Measurements from ENCODE around the gene CD151. TPM values are rescaled to one million over a fixed set of nuclear protein-coding genes. Genes with fewer than 3 reads are reported as not detected.
A peak's percentile ranks its signal among the peaks of the same experiment; 100 is the strongest.

The CD151 gene
- polyA plus RNA-seq, 1 donor from 2014 or later = 13.8 TPM

DNA sequence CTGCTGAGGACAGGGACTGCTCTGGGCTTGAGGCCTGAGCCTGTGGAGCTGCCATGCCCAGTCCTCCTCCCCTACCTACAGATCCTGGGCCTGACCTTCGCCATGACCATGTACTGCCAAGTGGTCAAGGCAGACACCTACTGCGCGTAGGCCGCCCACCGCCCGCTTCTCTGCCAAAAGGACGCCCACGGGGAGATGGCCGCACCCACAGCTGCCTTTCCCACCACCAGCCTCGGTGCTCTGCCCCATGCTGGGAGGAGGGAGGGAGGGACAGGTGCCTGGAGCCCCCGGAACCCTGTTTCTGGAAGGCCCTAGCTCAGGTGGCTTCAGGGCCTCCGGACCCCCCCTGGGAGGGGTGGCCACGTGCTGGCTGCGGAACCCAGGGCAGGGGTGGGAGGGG, 33.7 kb downstream of the CD151 start:
- Mint-ChIP-seq H3K27ac (no peak overlapping the region), H3K27me3 (no peaks in the 10 kb centered on the region), H3K4me1 (no peaks in the 10 kb centered on the region), H3K36me3 (no peaks in the 10 kb centered on the region), H3K9me3 (no peaks in the 10 kb centered on the region), H3K4me3 (no peak overlapping the region)

DNA sequence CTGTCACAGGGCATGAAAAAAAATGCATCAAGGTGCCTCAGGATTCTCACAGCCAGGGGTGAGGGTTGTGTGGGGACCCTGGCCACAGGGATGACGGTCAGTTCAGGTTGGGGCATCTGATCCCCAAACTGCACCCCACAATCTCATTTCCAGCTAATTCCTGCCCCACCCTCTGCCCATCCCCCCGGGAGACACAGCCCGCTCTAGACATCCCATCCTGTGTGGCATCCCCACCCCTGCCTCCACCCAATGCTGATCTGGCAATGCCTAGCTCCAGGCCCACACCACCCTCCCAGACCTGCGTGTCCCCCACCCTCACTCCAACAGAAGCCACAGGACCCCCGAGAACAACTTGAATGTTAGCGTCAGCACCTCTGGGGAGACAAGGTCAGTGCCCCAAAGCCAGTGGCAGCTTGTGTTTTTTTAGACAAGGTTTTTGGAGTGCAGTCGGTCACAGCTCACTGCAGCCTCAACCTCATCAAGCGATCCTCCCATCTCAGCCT, 35.2 kb downstream of the CD151 start:
- H3K36me3 Mint-ChIP-seq = no peaks in the 10 kb centered on the region
- no peaks in the 10 kb centered on the region for H3K27me3 Mint-ChIP-seq
- no peak overlapping the region for H3K4me3 Mint-ChIP-seq
- no peaks in the 10 kb centered on the region for H3K4me1 Mint-ChIP-seq
- no peaks in the 10 kb centered on the region for H3K9me3 Mint-ChIP-seq
- H3K27ac Mint-ChIP-seq = no peak overlapping the region

DNA sequence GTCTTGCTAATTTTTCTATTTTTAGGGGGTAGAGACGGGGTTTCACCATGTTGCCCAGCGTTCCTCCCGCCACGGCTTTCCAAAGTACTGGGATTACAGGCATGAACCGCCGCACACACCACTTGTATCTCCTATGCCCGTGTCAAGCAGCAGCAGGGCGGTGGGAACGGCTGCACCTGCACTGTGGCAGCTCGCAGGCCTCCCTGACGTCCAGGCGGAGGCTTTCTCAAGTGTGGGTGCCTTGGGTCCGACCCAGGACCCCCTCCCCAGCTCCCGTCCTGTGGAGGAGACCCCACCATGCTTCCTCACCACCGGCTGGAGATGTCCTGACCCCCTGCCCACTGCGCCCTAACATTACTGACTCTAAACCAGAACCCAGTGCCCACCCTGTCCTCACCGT, 35.6 kb downstream of the CD151 start:
- no peaks in the 10 kb centered on the region for H3K4me1 Mint-ChIP-seq
- H3K9me3 Mint-ChIP-seq = no peaks in the 10 kb centered on the region
- H3K27me3 Mint-ChIP-seq = no peaks in the 10 kb centered on the region
- no peak overlapping the region for H3K27ac Mint-ChIP-seq
- no peak overlapping the region for H3K4me3 Mint-ChIP-seq
- H3K36me3 Mint-ChIP-seq = no peaks in the 10 kb centered on the region

DNA sequence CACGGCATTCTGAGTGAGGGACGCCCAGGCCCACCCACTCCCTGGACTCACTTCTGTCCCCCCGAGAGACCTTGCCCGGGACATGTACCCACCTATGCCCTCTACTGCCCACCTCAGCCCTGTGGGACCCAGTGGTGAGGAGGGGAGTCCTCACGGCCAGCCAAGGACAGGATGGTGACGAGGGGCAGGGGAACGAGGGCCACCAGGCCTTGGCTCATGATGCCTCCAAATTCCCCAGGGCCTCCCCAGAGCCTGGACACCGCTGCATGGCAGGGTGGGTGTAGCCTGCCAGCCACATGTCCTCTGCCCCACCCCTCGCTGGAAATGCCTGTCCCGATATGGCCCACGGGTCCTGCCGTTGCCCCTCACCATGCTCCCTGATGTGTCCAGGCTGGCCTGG, 36.0 kb downstream of the CD151 start:
- peaks cover under 1% of the 10 kb centered on the region for H3K36me3 Mint-ChIP-seq
- H3K4me3 Mint-ChIP-seq = no peak overlapping the region
- H3K9me3 Mint-ChIP-seq = no peaks in the 10 kb centered on the region
- H3K27ac Mint-ChIP-seq = no peak overlapping the region
- H3K4me1 Mint-ChIP-seq = peaks cover 0 to 2% (median 0%) of the 10 kb centered on the region in 3 donors
- no peaks in the 10 kb centered on the region for H3K27me3 Mint-ChIP-seq

DNA sequence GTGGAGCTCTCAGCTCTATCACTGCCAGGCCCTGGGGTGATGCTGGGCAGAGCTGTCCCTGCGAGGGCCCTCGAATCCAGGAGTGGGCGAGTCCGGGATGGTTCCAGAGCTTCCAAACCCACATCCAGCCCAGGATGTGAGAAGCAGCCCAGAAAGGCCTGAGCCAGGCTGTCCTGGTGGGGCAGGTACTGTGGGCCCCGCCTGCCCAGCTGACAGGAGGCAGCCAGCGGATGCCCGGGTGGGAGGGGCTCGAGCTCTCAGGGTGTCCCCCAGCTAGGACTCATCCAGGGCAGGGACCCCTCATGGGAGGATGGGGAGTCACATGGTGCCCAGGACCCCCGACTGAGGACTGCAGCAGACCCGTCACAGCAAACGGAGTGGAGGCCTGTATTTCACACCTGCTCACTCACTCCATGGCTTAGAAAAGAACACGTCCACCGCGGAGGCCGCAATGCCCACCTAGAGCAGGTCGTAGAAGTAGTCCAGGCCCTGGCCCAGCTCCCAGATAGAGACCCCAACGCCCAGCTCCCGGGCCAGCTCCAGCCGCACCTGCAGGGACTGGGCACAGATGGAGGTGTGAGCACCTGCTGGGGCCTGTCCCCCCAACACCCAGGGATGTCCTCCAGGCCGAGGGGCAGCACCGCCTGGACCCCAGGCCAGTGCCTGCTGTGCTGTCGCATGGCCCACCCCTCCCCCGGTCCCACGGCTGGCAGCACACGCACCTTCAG, 36.8 kb downstream of the CD151 start:
- Mint-ChIP-seq H3K4me3 (no peak overlapping the region), H3K27me3 (no peaks in the 10 kb centered on the region), H3K36me3 (peaks cover 2% of the 10 kb centered on the region), H3K27ac (no peak overlapping the region), H3K4me1 (peaks cover 0 to 2% (median 0%) of the 10 kb centered on the region in 3 donors), H3K9me3 (no peaks in the 10 kb centered on the region)

DNA sequence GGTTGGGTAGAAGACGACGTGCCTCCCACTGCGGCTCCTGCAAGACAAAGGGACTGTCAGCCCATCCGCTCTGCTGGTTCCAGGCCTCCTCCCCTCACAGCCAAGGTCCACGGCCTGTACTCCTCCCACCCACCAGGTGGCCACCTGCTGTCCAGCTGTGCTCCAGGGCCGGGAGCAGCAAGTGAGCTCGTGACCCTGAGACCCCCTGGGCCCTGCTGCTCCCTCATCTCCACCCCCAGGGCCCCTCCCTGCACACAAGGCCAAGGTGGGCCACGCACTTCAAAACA, 37.3 kb downstream of the CD151 start:
- Mint-ChIP-seq H3K27me3 (no peaks in the 10 kb centered on the region), H3K9me3 (no peaks in the 10 kb centered on the region), H3K27ac (no peak overlapping the region), H3K36me3 (peaks cover 2% of the 10 kb centered on the region), H3K4me3 (no peak overlapping the region), H3K4me1 (peaks cover 0 to 2% (median 0%) of the 10 kb centered on the region in 3 donors)

DNA sequence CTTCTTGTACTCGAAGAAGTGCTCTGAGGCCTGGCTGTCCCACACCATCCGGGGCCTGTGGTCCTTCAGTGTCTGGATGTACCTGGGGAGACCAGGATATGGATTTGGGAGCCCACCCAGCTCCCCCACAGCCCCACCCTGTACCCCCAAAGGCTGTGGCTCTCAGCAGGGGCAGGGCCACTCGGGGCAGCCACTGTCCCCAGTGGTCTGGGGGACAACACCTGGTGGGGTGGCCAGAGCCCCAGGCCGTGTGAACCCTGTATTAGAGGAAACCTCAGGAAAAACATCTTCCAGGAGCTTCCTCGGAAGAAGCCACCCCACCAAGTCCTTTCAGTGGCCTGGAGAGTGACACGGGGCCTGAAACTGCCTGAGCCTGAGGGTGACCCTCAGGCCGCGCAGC, 37.7 kb downstream of the CD151 start:
- peaks cover 0 to 2% (median 0%) of the 10 kb centered on the region in 3 donors for H3K4me1 Mint-ChIP-seq
- peaks cover 3% of the 10 kb centered on the region for H3K36me3 Mint-ChIP-seq
- H3K9me3 Mint-ChIP-seq = no peaks in the 10 kb centered on the region
- H3K4me3 Mint-ChIP-seq = no peak overlapping the region
- H3K27me3 Mint-ChIP-seq = no peaks in the 10 kb centered on the region
- no peak overlapping the region for H3K27ac Mint-ChIP-seq

DNA sequence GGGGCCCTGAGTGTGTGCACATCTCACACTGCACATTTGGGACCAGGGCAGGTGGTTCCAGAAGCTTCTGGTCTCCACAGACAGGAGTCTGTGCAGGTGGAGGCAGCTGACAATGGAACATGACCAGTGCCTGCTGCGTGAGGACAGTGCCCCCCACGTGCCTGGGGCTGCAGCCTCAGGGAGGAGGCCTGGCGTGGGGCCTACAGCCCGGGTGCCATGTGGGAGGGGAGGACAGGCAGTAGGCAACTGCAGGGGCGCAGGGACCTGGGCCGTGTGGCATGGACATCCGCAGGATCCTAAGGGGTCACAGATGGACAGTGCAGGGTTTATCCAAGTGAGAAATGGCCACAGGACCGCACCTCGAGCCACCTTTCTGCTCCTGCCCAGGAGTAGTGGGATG, 38.7 kb downstream of the CD151 start:
- no peak overlapping the region for H3K4me3 Mint-ChIP-seq
- H3K36me3 Mint-ChIP-seq = peaks cover 5% of the 10 kb centered on the region
- peaks cover 0 to 2% (median 0%) of the 10 kb centered on the region in 3 donors for H3K4me1 Mint-ChIP-seq

DNA sequence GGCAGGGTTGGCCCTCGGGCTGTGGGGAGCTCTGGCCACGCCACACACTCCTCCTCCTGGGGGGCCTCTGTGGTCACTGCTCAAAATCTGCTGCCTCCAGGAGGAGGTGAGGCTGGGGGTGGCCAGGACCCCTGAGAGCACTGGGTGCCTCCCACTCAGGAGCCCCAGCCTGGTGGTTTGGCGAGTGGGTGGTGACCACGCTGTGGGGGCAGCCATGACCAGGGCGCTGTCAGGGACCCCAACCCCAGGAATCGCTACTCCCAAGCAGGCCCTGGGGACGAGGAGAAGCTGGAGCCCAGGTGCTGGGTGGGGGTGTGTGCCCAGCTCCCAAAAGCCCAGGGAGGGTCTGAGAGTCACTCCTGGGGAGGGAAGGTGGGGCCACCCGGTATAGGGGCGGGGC, 40.0 kb downstream of the CD151 start:
- Mint-ChIP-seq H3K27ac (no peak overlapping the region), H3K4me3 (no peak overlapping the region), H3K27me3 (no peaks in the 10 kb centered on the region), H3K9me3 (no peaks in the 10 kb centered on the region), H3K36me3 (peaks cover 5% of the 10 kb centered on the region), H3K4me1 (peaks cover 0 to 2% (median 0%) of the 10 kb centered on the region in 3 donors)

More for the DNA sequence above, 38.7 kb downstream of the CD151 start:
- no peak overlapping the region for H3K27ac Mint-ChIP-seq
- no peaks in the 10 kb centered on the region for H3K9me3 Mint-ChIP-seq
- H3K27me3 Mint-ChIP-seq = no peaks in the 10 kb centered on the region

DNA sequence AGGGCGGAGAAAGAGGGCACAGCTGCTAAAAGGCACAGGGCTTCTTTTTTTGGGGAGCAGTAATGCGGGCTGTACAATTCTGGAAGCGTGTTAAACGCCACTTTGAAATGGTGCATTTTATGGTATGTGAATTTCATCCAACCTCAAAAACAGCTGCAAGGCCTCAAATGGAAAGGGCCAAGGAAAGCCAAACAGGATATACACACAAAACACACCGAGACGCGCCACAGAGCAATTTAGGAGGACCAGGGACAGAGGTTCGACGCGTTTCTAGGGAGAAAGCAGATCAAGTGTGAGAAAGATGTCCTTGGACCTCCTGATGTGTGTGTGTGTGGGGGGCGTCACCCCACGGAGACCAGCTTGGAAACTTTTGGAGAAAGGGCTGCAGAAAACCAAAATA, 41.0 kb downstream of the CD151 start:
- Mint-ChIP-seq H3K36me3 (peaks cover 5% of the 10 kb centered on the region), H3K27ac (peak overlapping the region in 1 of 3 donors; percentile 34), H3K27me3 (no peaks in the 10 kb centered on the region), H3K4me3 (no peak overlapping the region), H3K9me3 (no peaks in the 10 kb centered on the region), H3K4me1 (peaks cover 0 to 2% (median 0%) of the 10 kb centered on the region in 3 donors)

DNA sequence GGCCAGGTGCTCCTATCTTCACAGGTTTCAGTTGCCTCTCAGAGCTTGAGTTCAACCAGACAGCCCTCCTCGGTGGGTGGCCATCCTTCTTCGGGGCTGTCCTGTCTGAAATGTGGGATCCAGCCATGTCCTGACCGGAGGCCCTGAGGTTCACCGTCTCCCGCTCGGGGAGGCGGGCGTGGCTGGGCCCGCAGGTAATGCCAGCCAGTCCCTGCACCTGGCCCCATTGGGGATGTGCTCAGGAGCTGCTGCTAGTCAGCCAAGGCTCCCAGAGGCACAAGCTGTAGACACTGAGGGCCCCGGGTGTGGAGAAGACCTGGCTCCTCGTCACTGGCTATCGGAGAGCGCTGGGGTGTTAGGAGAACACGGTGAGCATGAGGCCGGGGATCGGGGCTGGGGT, 42.5 kb downstream of the CD151 start:
- H3K27me3 Mint-ChIP-seq = no peaks in the 10 kb centered on the region
- peaks cover 0 to 2% (median 0%) of the 10 kb centered on the region in 3 donors for H3K4me1 Mint-ChIP-seq
- H3K36me3 Mint-ChIP-seq = peaks cover 5% of the 10 kb centered on the region
- H3K27ac Mint-ChIP-seq = no peak overlapping the region
- no peak overlapping the region for H3K4me3 Mint-ChIP-seq
- no peaks in the 10 kb centered on the region for H3K9me3 Mint-ChIP-seq

DNA sequence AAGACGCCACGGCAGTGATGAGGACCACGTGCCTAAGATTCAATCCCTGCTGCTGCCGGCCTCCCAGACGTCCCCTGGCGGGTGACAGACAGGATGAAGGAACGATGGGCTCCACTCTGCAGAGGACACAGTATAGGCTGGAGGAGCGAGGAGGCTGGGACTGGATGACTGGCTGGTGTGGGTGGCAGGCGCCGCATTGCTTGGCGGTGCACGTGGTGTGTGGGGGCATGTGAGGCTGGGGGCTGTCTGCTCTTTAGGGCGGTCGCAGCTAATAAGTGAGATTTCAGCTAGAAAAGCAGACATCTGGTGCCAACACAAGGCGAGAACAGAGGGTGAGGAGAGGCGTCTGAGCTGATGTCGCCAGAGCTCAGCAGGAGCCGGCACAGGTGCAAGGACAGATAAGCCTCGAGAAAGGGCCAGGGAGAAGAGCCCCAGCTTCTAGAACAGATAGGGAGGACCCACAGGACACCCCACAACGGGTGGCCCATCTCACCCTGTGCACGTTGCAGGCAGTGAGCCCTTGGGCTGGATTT, 43.1 kb downstream of the CD151 start:
- H3K36me3 Mint-ChIP-seq = peaks cover 5% of the 10 kb centered on the region
- H3K9me3 Mint-ChIP-seq = no peaks in the 10 kb centered on the region
- no peaks in the 10 kb centered on the region for H3K27me3 Mint-ChIP-seq
- H3K27ac Mint-ChIP-seq = peak overlapping the region in 2 of 3 donors; percentile 33 to 46
- no peak overlapping the region for H3K4me3 Mint-ChIP-seq
- H3K4me1 Mint-ChIP-seq = peaks cover 0 to 2% (median 0%) of the 10 kb centered on the region in 3 donors

DNA sequence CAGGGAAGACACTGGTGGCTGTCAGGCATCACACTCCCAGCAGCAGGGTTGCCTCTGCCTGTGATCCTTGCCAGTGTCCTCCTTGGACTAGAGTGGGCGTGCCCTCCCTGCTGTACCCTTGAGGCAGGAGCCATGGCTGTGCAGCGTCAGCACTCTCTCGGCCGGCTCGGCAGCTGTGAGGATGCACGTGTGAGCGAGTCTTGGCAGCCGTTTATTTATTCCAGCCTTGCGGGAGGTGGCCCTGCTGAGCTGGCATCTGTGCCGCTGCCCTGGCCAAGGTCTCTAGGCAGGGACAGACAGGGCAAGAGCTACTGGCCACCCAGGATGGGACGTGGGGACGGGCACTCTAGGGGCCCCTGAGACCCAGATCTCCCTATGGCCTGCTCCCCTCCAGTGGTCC, 43.8 kb downstream of the CD151 start:
- Mint-ChIP-seq H3K4me3 (no peak overlapping the region), H3K9me3 (no peaks in the 10 kb centered on the region), H3K27me3 (no peaks in the 10 kb centered on the region), H3K4me1 (peaks cover 0 to 2% (median 0%) of the 10 kb centered on the region in 3 donors), H3K27ac (no peak overlapping the region), H3K36me3 (peaks cover 5% of the 10 kb centered on the region)

DNA sequence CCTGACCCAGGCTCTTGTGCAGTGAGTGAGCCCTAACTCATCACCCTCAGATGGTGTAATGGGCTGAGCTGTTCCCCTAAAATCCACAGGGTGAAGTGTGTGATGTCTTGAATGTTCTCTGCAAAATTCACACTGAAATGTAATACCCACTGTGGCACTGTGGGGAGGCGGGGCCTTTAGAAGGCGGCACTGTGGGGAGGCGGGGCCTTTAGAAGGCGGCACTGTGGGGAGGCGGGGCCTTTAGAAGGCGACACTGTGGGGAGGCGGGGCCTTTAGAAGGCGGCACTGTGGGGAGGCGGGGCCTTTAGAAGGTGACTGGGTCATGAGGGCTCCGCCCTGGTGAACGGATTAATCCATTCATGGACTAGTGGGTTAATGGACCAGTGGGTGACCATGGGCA, 44.8 kb downstream of the CD151 start:
- no peaks in the 10 kb centered on the region for H3K9me3 Mint-ChIP-seq
- H3K4me3 Mint-ChIP-seq = no peak overlapping the region

DNA sequence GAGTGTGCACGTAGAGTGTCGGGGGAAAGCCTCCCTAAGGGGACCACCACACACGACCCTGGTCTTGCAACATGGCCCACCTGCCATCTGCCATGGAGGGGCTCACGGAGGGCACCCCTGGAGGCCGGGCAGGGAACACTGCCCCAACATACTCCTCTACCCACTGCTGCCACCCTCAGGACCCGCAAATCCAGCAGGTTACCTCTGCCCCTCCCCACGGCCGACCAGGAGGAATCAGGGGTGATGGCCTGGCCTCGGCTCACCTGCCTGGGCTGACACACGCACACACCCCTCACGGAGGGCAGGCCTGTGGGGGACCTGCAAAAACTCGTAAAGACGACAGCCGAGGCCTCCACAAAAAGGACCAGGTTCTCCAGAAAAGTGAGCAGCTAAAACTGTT, 47.7 kb downstream of the CD151 start:
- no peak overlapping the region for H3K4me3 Mint-ChIP-seq
- H3K27me3 Mint-ChIP-seq = no peaks in the 10 kb centered on the region
- no peak overlapping the region for H3K27ac Mint-ChIP-seq
- no peaks in the 10 kb centered on the region for H3K4me1 Mint-ChIP-seq
- peaks cover 4% of the 10 kb centered on the region for H3K36me3 Mint-ChIP-seq
- H3K9me3 Mint-ChIP-seq = no peaks in the 10 kb centered on the region

More for the DNA sequence above, 44.8 kb downstream of the CD151 start:
- H3K36me3 Mint-ChIP-seq = peaks cover 5% of the 10 kb centered on the region
- H3K27me3 Mint-ChIP-seq = no peaks in the 10 kb centered on the region
- H3K4me1 Mint-ChIP-seq = peaks cover 0 to 2% (median 0%) of the 10 kb centered on the region in 3 donors
- no peak overlapping the region for H3K27ac Mint-ChIP-seq

DNA sequence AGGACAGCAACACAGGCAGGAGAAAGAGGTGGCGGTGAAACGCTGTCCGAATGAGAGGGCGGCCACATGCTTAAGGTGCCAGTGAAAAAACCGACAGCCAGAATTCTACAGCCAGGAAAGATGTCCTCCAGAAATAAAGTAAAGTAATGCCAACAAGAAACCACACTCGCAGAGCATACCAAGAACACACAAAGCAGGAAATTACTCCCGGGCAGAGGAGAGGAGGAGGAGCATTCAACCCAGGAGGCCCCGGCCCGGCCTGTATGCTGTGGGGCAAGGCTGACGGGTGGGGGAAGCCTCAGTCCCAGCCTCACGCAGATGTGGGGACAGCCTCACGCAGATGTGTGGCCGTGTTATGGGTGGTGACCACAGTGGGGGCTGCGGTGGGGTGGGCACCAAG, 49.8 kb downstream of the CD151 start:
- Mint-ChIP-seq H3K36me3 (peaks cover 3% of the 10 kb centered on the region), H3K27ac (no peak overlapping the region), H3K4me3 (no peak overlapping the region), H3K27me3 (no peaks in the 10 kb centered on the region), H3K4me1 (peaks cover 0 to under 1% (median 0%) of the 10 kb centered on the region in 3 donors), H3K9me3 (no peaks in the 10 kb centered on the region)

Data from IgD-negative memory B cell (primary cell).